WI38 (cell line): ENCODE data around the gene RGS7.
"Not testable (repeated sequence)": the region's sequence is repeated elsewhere in the genome, so short reads cannot be mapped to it uniquely, and the experiment has no call there.

Source experiments
- H3K4me3 ChIP-seq: 2 replicates; pipeline ENCODE4 v1.5.1; 2011; ENCODE audit warnings: low read depth, mild to moderate bottlenecking, control low read depth, low read length
- TF ChIP-seq, protein P1 (sequence below): IDR thresholded peaks from 2 replicates; pipeline ENCODE4 v1.5.1; 2012; ENCODE audit warnings: low read depth, mild to moderate bottlenecking, control low read depth, low read length

Gene RGS7

DNA sequence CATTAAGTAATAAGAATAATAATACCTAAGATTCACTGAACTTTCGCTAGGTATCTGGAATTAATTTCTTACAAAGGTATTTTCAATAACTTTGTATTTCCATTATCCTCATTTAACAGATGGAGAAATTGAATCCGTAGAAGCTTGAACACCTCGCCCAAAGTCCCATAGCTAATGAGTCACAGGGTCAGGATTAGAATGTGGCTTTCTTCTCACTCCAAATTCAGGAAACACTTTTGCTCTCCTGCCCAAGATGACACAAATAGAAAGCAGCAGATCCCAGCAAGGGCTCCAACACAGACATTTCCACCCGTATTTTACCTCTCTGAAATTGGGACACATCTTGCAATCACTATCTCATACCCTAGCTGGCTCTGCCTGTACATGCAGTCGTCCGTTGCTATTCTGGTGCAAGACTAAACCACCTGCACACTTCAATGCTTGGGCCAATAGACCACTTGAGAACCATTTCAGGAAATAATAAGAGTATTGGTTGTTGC lies 619.2 kb downstream of the RGS7 start:
- TF ChIP-seq, protein P1, sequence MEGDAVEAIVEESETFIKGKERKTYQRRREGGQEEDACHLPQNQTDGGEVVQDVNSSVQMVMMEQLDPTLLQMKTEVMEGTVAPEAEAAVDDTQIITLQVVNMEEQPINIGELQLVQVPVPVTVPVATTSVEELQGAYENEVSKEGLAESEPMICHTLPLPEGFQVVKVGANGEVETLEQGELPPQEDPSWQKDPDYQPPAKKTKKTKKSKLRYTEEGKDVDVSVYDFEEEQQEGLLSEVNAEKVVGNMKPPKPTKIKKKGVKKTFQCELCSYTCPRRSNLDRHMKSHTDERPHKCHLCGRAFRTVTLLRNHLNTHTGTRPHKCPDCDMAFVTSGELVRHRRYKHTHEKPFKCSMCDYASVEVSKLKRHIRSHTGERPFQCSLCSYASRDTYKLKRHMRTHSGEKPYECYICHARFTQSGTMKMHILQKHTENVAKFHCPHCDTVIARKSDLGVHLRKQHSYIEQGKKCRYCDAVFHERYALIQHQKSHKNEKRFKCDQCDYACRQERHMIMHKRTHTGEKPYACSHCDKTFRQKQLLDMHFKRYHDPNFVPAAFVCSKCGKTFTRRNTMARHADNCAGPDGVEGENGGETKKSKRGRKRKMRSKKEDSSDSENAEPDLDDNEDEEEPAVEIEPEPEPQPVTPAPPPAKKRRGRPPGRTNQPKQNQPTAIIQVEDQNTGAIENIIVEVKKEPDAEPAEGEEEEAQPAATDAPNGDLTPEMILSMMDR = no peak
- H3K4me3 ChIP-seq = no peak overlapping the region

DNA sequence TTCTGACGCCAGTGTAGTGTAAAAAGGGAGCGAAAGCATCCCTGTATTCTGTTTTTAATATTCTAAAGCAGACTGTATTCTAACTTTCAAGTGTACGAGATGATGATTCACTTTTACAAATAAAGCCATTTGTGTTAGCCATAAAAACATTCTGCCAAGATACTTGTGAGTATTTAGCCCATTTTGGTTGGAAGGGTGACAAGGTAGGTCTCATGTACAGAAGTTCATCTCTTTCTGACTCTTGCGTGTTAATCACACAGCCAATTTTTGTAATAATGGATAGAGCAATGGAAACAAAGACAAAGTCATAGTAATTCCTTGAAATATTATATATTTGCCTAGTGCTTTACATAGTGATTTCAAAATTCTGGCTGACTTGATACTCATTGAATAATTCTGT lies 619.7 kb downstream of the RGS7 start:
- TF ChIP-seq, protein P1 = no peak
- no peak overlapping the region for H3K4me3 ChIP-seq

GRCh38 chr1:240734705-240735104 lies 622.3 kb downstream of the RGS7 start:
- not testable (repeated sequence) for H3K4me3 ChIP-seq

DNA sequence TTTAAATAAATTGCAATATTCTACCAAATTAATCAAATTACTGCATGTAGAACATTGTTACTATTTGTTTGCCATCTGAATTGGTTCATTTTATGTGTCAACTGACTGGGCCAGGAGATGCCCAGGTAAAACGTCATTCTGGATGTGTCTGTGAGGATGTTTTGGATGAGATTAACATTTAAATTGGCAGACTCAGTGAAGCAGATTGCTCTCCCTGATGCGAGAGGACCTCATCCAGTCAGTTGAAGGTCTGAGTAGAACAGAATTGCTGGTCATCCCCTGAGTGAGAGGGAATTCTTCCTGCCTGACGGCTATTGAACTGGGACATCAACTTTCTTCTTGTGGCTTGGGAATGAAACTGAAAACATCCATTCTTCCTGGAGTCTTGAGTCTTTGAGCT lies 623.0 kb downstream of the RGS7 start:
- TF ChIP-seq, protein P1 = no peak
- H3K4me3 ChIP-seq = no peak overlapping the region

GRCh38 chr1:240732390-240732789 lies 624.6 kb downstream of the RGS7 start:
- no peak overlapping the region for H3K4me3 ChIP-seq
- TF ChIP-seq, protein P1 = peak; percentile 56
